ENCODE measurements around the gene GUSB.
"Not testable (repeated sequence)": the region's sequence is repeated elsewhere in the genome, so short reads cannot be mapped to it uniquely, and the experiment has no call there.

Gene GUSB

GRCh38 chr7:65981965-65982792 is at the start of gene GUSB:
Gene GUSB (minus strand): TSS chr7:65982213. CDS start chr7:65982183, 30 bp downstream.
- H3K27ac ChIP-seq, result peak within 1 kb of the TSS; percentile 88
- no peak for TF ChIP-seq CTCF (conservative IDR thresholded peaks at IDR 0.05)

- H3K27ac ChIP-seq, result not testable (repeated sequence)
These were observed 46.3 kb upstream of the GUSB start for GRCh38 chr7:66028342-66028741.

GRCh38 chr7:66016131-66016461 is 34.1 kb upstream of the GUSB start:
- no peak overlapping the region for H3K27ac ChIP-seq
- TF ChIP-seq CTCF (conservative IDR thresholded peaks at IDR 0.05), result no peak

GRCh38 chr7:66015440-66016130 is 33.6 kb upstream of the GUSB start:
- no peak overlapping the region for H3K27ac ChIP-seq
- TF ChIP-seq CTCF (conservative IDR thresholded peaks at IDR 0.05), result no peak

- peak overlapping the region; percentile 53 for H3K27ac ChIP-seq
- peak; percentile 87 for TF ChIP-seq CTCF (conservative IDR thresholded peaks at IDR 0.05)
These were observed 31.9 kb upstream of the GUSB start for GRCh38 chr7:66013938-66014337.

GRCh38 chr7:66007232-66007631 is 25.2 kb upstream of the GUSB start:
- H3K27ac ChIP-seq, result no peak overlapping the region
- TF ChIP-seq CTCF (conservative IDR thresholded peaks at IDR 0.05), result no peak

- H3K27ac ChIP-seq, result peak overlapping the region; percentile 71; the same call in 1 of the 2 replicates
These were observed 23.2 kb upstream of the GUSB start for GRCh38 chr7:66005115-66005671.

GRCh38 chr7:66000823-66001417 is 18.9 kb upstream of the GUSB start:
- H3K27ac ChIP-seq, result not testable (repeated sequence)

- H3K27ac ChIP-seq, result not testable (repeated sequence)
These were observed 13.0 kb upstream of the GUSB start for GRCh38 chr7:65994984-65995383.

Measured in VCaP (cell line).